TTC549 (cell line): ENCODE measurements around the gene ANKRD11.
"Not testable (repeated sequence)": the region's sequence is repeated elsewhere in the genome, so short reads cannot be mapped to it uniquely, and the experiment has no call there.

Source experiments
- FAIRE-seq: peaks from 2 replicates; lab custom pipeline; 2012; peaks lifted over from hg19 to GRCh38; lab: Jason Lieb, UNC

Gene ANKRD11

DNA sequence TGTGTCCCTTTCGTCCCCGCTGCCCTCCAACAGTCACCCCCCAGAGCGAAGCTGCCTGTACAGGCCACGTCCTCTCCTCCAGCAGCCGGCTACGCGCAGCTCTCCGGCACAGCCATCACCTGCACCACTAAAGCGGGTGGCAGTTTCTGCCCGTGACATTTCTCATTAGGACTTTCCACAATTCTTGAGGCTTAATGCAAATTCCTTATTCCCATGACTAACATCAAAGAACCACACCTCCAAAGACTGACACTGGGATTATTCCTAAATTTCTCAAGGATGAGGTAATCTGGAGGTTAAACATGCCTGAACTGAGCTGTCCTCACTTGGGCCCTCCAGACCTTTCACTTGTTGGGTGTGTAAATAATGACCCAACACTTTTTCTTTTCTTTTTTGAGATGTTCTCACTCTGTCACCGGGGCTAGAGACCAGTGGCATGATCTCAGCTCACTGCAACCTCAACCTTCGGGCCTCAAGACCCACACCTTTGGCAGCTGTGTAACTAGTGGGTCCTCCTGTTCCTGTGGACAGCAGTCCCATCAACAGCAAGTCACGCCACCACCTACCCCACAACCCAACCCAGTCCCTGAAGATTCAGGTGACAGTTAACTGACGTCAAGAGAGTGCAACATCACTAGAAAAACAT is 11.7 kb downstream of the ANKRD11 start:
- FAIRE-seq = no peak

GRCh38 chr16:89476811-89477261 is 13.5 kb downstream of the ANKRD11 start:
- FAIRE-seq = no peak

- FAIRE-seq = no peak
Measured at GRCh38 chr16:89476379-89476778, 14.0 kb downstream of the ANKRD11 start.

GRCh38 chr16:89475144-89475543 is 15.2 kb downstream of the ANKRD11 start:
- no peak for FAIRE-seq

- FAIRE-seq = no peak
Measured at GRCh38 chr16:89473791-89474414, 16.5 kb downstream of the ANKRD11 start.

DNA sequence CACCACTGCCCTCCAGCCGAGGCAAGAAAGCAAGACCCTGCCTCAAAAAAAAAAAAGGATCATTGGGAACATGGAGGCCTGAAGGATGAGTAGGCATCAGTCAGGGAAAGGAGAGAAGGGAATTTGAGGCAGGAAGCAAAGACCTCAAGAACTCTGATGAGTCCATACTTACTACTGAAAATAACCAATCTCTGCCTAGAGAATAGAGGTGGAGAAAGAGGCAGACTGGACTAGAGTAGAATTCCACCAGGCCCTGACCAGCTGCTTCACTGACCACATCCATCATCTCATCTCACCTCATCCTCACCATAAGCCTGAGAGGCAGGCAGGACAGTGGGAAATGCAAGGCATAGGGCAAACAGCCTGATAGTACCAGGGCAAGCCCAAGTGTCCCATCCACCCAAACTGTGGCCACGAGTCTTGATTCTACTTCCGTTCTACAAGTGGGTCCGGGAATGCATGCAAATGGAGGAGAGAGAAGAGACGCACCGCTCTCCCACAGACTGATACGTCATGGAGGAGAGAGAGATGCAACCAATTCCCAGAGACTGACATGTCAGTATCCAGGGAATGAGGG is 17.1 kb downstream of the ANKRD11 start:
- FAIRE-seq = no peak

DNA sequence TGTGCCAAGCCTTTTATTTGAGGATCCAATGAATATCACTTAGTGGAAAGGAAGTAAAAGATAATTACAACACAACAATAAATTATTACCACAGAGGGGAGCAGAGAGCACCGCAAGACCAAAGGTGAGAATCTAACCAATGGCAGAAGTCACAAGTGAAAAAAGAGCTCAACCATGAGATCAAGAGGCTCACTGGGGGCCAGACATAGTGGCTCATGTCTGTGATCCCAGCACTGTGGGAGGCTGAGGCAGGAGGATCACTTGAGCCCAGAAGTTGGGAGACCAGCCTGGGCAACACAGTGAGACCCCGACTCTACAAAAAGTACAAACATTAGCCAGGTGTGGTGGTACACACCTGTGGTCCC is 17.7 kb downstream of the ANKRD11 start:
- FAIRE-seq = no peak

- FAIRE-seq = no peak
Measured at GRCh38 chr16:89467382-89467781, 23.0 kb downstream of the ANKRD11 start.

DNA sequence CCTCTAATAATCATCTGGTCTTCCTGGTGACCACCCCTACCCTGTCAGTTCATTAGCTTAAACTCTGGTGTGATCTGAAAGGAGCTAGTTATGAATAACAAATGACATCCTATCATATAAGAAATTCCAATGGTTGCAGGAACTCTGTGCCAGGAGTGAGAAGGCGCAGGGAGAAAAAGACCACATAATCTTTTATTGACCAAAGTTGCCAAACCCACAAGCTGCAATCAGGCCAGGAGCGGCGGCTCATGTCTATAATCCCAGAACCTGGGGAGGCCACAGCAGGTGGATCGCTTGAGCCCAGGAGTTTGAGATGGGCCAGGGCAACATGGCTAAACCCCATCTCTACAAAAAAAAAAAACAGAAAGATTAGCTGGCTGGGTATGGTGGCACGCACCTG is 23.4 kb downstream of the ANKRD11 start:
- no peak for FAIRE-seq

DNA sequence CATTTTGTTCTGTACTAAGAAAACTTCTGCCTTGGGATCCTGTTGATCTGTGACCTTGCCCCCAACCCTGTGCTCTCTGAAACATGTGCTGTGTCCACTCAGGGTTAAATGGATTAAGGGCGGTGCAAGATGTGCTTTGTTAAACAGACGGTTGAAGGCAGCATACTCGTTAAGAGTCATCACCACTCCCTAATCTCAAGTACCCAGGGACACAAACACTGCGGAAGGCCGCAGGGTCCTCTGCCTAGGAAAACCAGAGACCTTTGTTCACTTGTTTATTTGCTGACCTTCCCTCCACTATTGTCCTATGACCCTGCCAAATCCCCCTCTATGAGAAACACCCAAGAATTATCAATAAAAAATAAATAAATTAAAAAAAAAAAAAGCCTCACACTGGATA is 27.0 kb downstream of the ANKRD11 start:
- not testable (repeated sequence) for FAIRE-seq

DNA sequence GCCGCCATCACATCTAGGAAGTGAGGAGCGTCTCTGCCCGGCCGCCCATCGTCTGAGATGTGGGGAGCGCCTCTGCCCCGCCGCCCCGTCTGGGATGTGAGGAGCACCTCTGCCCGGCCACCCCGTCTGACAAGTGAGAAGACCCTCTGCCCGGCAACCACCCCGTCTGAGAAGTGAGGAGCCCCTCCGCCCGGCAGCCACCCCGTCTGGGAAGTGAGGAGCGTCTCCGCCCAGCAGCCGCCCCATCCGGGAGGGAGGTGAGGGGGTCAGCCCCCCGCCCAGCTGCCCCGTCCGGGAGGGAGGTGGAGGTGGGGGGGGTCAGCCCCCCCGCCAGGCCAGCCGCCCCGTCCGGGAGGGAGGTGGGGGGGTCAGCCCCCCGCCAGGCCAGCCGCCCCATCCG is 27.7 kb downstream of the ANKRD11 start:
- not testable (repeated sequence) for FAIRE-seq

DNA sequence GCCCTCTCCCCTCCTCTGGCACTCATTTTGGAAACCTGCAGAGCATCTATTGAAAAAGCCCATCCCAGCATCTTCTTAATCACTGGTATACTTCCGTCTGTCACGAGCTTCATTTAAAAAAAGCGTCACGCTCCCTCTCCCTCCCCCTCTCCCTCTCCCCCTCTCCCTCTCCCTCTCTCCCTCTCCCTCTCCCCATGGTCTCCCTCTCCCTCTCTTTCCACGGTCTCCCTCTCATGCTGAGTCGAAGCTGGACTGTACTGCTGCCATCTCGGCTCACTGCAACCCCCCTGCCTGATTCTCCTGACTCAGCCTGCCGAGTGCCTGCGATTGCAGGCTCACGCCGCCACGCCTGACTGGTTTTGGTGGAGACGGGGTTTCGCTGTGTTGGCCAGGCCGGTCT is 28.5 kb downstream of the ANKRD11 start:
- not testable (repeated sequence) for FAIRE-seq

DNA sequence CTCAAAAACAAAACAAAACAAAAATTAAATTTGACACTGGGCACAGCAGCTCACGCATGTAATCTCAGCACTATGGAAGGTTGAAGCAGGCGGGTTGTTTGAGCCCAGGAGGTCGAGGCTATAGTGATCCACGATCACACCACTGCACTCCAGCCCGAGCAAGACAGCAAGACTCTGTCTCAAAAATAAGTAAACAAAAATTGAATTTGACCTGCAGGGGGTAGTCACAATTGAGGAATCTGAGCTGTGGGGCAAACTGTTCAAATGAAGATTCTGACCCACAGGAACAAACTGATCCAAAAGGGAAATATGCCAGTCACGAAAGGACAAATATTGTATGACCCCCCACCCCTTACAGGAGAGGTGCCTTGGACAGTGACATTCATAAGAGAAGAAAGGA is 29.8 kb downstream of the ANKRD11 start:
- FAIRE-seq = no peak

DNA sequence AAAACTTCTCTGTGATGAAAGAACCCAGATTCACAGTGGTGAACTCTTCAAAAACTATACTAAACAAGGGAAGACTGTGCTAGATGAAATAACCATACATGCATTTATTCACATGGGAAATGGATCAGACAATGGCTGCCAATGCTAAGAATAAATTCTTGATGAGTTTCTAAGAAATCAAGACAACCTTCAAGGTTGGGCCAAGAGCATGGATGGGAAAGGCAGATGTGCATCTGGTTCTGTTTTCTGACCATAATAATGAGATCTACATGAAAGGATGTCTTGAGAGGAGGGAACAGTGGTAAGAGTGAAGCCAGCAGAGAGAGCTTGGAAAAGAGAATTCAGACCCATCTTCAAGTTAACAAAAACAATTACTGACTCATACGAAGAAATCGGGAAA is 31.4 kb downstream of the ANKRD11 start:
- no peak for FAIRE-seq

DNA sequence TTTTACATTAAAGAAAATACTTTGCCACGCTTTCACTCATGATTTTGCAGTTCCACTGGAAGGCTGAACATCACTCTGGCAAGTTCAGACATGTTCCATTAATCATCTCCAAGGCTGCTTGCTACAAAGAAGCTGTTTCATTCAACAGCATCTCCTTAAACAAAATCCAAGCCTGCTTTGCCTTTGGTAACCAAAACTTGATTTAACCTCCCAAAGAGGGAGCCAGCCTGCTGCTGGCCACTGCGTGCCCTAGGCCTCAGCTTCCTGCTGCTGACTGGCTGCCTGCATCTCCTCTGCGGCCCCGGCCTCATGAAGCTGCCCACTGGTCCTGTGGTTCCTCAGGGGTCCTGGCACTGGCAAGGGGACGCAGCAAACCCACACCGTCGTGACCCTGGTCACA is 31.8 kb downstream of the ANKRD11 start:
- FAIRE-seq = no peak

DNA sequence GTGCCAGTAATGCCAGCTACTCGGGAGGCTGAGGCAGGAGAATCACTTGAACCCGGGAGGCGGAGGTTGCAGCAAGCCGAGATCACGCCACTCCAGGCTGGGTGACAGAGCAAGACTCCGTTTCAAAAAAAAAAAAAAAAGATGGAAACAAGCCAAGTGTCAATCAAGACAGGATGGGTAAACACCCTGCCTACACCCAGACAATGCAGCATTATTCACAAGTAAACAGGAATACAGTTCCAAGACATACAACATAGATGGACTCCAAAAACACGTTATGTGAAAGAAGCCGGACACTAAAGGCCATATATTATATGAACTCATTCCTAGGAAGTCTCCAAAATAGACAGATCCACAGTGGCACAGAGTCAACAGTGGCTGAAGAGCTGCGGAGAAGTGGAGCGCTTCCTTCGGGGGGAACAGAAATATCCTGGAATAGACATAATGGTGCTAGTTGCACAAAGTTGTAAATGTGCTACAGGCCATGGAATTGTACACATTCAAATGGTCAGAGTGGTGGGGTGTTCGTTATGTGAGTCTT is 33.9 kb downstream of the ANKRD11 start:
- no peak for FAIRE-seq

DNA sequence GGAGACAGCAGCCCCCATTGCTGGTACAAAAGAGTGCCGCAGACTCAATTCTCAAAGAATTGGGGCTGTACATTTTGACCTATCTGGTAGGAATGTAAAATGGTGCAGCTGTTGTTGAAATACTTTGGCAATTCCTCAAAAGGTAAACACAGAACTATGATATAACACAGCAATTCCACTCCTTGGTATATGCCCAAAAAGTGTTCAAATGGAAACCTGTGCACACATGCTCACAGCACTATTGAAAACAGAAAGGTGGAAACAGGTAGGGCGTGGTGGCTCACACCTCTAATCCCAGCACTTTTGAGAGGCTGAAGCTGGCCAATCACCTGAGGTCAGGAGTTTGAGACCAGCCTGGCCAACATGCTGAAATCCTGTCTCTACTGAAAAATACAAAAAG is 34.7 kb downstream of the ANKRD11 start:
- no peak for FAIRE-seq

GRCh38 chr16:89455178-89455577 is 35.2 kb downstream of the ANKRD11 start:
- no peak for FAIRE-seq

GRCh38 chr16:89454378-89455125 is 35.8 kb downstream of the ANKRD11 start:
- not testable (repeated sequence) for FAIRE-seq

DNA sequence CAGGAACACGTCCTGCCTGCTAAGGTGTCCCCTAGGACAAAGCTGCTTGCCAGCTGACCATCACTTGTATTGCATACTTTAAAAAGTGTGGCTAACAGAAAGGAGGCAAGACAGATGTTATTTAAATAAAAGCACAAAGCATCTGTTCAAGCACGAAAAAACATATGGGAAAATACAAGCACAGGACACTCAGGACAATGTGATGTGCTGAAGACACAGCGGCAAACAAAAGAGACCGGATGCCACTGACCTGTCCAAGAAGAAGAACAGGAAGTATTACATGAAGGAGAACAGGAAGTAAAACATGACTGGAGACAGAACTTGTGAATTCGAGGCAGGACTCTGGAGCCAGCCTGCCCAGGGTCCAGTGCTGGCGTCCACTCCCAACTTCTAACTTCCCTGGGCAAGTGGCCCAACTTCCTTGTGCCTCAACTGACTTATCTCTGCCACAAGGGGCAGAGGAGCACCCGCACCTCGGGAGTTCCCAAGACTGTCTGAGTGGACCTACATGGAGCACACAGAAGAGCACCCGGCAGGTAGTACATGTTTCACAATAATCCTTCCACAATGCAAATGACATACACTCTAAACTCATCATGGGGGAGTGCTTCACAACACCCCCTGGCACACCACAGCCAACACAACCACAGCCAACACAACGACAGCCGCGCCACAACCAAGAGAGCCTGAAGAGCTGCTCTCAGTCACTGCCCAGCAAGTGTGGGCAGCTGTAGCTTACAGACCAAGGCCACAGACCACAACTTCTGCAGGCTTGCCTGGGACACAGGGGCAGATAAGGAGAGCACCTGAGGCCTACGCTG is 36.6 kb downstream of the ANKRD11 start:
- FAIRE-seq = no peak

DNA sequence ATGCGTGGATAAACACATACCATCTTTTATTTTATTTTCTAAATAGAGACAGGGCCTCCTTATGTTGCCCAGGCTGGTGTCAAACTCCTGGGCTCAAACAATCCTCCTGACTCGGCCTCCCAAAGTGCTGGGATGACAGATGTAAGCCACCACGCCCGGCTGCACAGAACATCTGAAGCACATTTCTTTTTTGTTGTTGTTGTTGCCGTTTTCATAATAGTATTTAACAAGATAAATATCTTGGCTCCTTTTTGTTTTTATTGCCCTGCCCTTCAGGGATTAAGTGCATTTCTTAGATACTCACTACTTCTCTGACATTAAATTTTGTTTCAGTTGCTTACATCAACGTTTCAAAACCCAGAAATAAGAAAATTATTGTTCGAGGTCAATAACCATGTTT is 37.4 kb downstream of the ANKRD11 start:
- FAIRE-seq = no peak

- FAIRE-seq = no peak
Measured at GRCh38 chr16:89452241-89452640, 38.1 kb downstream of the ANKRD11 start.
